NOMO-1 treated with dmso at 0.1 percent for 144 hours (cell line): Measurements from ENCODE around the gene MINK1.
"Not testable (repeated sequence)": the region's sequence is repeated elsewhere in the genome, so short reads cannot be mapped to it uniquely, and the experiment has no call there.

ENCODE experiments used
- DNase-seq: peaks from one replicate; lab custom pipeline; 2025; ENCODE audit not compliant: unreplicated experiment; lab: John Stamatoyannopoulos, UW

The MINK1 gene

DNA sequence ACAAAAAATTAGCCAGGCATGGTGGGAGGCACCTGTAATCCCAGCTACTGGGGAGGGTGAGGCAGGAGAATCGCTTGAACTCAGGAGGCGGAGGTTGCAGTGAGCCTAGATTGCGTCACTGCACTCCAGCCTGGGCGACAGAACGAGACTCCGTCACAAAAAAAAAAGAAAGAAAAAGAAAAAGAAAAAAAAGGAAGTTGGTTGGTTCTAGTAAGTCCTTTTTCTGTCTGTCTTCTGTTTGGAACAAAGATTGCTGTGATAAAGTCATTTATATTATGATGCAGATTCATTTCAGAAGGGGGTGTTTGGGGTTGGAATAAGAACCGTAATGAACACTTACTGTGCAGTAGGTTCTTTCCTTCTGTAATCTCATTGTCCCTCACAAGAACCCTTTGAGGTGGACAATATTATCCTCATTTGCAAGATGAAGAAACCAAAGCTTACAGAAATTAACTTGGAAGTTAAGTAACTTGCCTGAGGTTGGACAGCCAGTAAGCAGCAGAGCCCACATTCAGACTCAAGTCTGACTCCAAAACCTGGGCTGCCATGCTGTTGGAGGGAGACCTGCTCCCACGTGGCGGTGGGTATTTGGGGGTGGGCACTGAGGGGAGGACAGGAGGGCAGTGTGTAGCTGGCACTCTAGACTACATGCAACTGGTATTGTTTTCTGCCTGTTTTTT lies 10.3 kb downstream of the MINK1 start:
- DNase-seq = peak; percentile 62

- DNase-seq = peak; percentile 94
Observed at GRCh38 chr17:4845118-4845517, 12.0 kb downstream of the MINK1 start.

DNA sequence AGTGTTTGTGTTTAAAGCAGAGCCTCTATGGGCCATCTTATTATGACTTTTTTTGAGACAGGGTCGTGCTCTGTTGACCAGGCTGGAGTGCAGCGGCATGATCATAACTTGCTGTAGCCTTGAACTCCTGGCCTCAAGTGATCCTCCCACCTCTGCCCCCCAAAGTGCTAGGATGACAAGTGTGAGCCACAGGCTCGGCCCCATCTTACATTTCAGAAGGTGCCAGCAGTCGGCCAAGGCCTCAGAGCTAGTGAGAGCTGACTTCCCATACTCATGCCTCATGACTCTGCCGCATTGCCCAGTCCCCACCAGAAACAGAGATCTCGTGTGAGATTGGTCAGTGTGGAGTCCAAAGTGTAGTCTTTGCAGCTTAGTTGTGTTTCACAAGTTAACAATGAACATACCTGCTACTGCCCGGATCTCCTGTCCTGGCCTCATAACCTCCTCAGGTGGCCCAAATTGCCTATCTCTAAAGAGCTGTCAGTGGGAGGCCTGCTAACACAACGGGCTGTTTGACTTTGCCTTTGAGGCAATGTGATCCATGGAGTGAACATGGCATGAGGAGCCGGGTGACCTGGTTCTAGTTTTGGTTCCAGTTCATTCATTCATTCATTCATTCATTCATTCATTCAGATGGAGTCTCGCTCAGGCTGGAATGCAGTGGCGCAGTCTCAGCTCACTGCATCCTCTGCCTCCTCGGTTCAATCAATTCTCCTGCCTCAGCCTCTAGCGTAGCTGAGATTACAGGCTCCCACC lies 13.7 kb downstream of the MINK1 start:
- DNase-seq = no peak

DNA sequence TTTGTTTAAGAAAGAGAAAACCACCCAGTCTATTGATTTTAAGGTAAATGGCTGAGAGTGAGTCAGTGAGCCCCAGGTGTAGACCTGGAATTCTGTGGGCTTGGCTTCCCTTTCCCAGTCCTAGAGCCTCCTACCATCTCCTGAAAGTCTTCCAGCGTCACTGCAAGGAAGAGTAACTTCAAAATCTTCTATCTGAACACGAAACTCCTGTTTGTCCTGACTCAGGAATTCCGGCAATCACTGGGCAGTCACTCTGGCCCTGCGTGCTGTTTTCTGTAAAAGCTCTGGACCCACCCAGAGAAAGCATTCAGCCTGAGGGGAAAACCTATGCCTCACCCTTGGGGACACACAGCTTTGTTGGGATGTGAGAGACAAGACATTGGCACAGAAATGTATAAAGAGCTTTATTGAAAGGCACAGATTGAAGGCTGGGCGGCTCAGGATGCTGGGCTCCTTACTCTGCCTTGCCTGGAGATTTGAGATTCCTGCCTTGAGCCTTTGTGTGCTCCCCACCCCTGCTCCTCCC lies 15.9 kb downstream of the MINK1 start:
- DNase-seq = no peak

GRCh38 chr17:4850246-4850645 lies 17.1 kb downstream of the MINK1 start:
- DNase-seq = no peak

- DNase-seq = no peak
Observed at GRCh38 chr17:4851084-4851483, 17.9 kb downstream of the MINK1 start.

DNA sequence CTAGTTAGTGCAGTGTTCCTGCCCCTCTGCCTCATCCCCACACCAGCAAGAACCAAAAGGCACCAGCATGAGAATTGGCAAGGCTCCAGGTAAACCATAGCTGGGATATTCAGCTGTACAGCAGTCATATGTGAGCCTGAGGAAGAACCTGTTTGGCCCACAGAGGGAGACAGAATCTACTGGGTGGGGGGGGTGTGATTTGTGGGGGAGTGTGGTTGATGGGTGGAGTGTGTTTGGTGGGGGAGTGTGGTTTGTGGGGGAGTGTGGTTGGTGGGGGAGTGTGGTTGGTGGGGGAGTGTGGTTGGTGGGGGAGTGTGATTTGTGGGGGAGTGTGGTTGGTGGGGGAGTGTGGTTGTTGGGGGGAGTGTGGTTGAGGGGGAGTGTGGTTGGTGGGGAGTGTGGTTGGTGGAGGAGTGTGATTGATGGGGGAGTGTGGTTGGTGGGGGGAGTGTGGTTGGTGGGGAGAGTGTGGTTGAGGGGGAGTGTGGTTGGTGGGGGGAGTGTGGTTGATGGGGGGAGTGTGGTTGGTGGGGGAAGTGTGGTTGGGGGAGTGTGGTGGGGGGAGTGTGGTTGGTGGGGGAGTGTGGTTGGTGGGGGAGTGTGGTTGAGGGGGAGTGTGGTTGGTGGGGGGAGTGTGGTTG lies 19.5 kb downstream of the MINK1 start:
- no peak for DNase-seq

DNA sequence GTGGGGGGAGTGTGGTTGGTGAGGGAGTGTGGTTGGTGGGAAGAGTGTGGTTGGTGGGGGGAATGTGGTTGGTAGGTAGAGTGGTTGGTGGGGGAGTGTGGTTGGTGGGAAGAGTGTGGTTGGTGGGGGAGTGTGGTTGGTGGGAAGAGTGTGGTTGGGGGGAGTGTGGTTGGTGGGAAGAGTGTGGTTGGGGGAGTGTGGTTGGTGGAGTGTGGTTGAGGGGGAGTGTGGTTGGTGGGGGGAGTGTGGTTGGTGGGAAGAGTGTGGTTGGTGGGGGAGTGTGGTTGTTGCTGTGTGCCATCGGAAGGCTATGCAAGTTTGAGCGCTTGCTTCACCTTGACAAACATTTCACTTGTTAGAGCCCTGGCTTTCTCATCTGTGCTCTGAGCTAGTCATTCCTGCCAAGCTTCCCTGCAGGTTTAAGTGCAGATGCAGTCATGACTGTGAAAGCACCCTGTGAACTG lies 20.1 kb downstream of the MINK1 start:
- no peak for DNase-seq

DNA sequence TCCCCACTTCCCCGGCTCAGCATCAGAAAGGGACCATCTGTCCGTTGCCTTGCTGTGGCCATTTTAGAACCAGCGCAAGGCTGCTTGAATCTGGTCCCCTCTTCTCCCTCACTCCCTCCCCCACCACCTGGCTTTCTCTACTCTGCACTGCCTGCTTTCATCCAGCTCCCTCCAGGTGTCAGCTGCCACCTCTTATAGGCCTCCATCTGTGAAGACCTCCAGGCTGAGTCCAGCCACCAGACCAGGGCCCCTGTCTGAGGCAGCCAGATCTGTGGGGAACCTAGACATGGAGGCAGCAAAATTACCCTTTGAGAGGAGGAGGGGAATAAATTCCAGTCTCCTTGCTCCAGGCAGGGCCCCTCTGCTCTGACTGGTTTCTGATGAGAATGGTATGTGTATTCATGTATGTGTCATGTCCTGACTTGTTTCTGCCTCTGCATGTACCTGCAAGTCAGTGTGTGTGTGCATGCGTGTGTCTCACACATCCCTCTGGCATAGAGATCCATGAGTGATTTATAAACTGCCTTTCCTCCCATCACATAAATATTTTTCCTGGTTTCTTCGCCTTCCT lies 21.1 kb downstream of the MINK1 start:
- no peak for DNase-seq

- no peak for DNase-seq
Observed at GRCh38 chr17:4856271-4856936, 23.3 kb downstream of the MINK1 start.

DNA sequence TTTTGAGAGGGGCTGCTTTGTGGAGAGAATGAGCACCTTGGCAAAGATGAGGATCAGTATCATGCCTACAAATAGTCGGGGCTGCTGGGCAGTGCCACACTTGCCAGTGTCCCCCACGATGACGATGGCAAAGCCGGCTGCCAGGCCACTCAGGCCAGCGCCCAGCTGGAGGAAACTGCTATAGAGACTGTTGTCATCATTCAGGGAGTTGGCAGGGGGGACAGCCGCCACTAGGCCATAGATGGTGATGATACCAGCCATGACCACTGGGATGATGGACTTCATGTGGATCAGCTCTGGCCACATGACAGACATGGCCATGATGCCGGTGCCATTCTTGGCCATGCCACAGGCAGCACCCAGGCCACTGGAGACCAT lies 23.8 kb downstream of the MINK1 start:
- no peak for DNase-seq

GRCh38 chr17:4857347-4857746 lies 24.2 kb downstream of the MINK1 start:
- not testable (repeated sequence) for DNase-seq

GRCh38 chr17:4858068-4858881 lies 25.1 kb downstream of the MINK1 start:
- DNase-seq = no peak

DNA sequence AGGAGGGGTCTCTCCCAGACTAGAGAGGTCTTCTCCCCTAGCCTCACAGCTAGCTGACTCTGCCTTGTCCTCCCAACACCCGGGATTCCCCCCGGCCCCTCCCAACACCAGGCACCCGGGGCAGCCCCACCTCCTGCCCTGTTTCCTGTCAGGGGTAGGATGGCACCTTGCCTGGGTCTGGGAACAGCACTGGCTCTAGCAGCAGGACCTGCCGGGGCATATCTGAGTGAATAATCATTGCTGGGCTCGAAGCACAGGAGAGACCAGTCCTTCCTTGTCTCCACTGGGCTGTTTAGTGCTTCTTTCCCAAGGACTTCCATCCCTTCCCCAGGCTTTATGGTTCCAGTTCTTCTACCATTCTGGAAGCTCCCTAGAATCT lies 25.7 kb downstream of the MINK1 start:
- DNase-seq = no peak

DNA sequence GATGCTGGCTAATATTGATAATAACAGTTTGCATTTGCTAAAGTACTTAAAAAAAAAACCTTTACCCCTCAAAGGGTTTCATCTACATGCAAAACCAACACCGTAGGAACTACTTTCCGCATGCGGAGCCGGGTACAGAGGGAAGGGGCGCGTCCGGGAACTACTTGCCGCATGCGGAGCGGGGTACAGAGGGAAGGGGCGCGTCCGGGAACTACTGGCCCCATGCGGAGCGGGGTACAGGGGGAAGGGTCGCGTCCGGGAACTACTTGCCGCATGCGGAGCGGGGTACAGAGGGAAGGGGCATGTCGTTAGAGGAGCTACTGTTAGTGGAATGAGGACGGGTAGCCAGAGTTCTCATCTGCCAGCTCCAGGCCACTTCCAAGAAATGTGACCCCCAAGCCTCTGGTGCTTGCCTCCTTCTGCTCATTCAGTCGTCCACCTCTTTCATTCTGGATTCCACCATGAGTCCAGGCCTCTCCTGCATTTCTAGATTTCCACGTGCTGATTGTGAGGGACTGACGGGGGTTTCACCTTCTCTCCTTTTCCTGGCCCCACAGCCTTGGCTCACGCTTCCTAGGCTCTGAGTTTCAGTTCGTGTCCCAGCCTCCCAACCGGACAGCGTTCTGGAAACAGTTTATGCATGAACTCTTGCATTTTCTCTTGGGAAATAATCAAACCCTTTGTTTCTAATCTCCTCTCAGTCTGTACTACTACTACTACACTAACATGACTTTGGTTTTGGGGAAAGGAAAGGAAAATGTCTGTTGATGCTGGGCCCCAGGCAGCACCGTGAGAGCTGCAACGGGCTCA lies 26.9 kb downstream of the MINK1 start:
- no peak for DNase-seq

DNA sequence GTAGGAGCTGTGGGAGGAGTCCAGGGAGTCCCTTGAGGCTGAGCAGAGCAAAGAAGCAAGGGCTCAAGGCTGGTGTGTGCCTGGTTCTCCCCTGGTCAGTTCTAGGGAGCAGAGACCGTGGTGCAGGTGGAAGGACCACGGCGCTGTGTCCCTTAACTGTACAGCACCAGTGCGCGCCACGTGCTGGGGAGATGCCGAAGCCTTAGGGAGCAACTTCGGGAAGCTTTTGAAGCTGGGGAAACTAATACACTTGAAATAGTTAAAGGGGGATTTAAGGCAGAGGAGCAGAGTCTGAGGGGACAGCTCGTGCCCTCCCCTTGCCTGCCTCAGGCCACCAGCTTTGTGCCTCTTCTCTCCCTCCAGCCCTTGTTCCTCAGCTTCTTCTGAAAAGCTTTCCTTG lies 27.5 kb downstream of the MINK1 start:
- no peak for DNase-seq

- no peak for DNase-seq
Observed at GRCh38 chr17:4861052-4861451, 27.9 kb downstream of the MINK1 start.

GRCh38 chr17:4862720-4863119 lies 29.6 kb downstream of the MINK1 start:
- no peak for DNase-seq

DNA sequence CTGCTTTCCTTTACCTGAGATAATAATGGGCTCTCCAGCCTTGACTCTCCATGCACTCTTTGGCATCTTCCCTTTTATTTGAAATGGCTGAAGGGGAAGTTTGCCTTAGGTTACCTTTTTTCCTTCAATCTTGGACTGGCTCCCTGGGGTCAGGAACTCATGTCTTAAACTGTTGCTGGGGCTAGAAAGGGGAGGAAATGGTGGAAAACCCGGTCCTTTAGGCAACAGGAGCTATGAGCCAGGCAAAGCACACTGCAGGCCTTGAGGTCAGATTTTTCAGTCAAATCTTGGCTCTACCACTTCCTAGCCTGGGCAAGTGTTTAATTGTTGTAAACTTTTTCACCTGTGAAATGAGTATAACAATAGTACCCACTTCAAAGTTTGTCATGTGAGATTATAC lies 30.2 kb downstream of the MINK1 start:
- no peak for DNase-seq
